IPS DF 6.9 (cell line): ENCODE results near the gene SORCS2.

Source experiments
- DNase-seq: peaks from one replicate; pipeline ENCODE4 v3.0.0-alpha.2; 2013; ENCODE audit warnings: low read depth, low spot score
- H3K27ac ChIP-seq: one replicate; pipeline ENCODE4 v1.5.1; 2013; ENCODE audit warnings: low read length, control low read depth
- H3K27me3 ChIP-seq: 2 replicates; pipeline ENCODE4 v1.6.1; 2013; ENCODE audit warnings: mild to moderate bottlenecking, low read length; ENCODE audit not compliant: control insufficient read depth, insufficient read depth
- H3K36me3 ChIP-seq: 2 replicates; pipeline ENCODE4 v1.6.1; 2013; ENCODE audit warnings: low read length; ENCODE audit not compliant: control insufficient read depth, insufficient read depth
- H3K4me1 ChIP-seq: 2 replicates; pipeline ENCODE4 v1.6.1; 2013; ENCODE audit warnings: low read length; ENCODE audit not compliant: control insufficient read depth, insufficient read depth
- H3K4me3 ChIP-seq: 2 replicates; pipeline ENCODE4 v1.5.1; 2013; ENCODE audit warnings: mild to moderate bottlenecking, low read length
- H3K9me3 ChIP-seq: 2 replicates; pipeline ENCODE4 v1.6.1; 2013; ENCODE audit warnings: low read length, inconsistent platforms; ENCODE audit not compliant: control insufficient read depth, insufficient read depth
- WGBS: extraction: QIAGEN DNeasy Blood & Tissue Kit; methylation state at CpG from one replicate; pipeline ENCODE4 v1.1.7; 2013; ENCODE audit warnings: mixed read lengths, missing lambda C conversion rate; ENCODE audit not compliant: insufficient read length, insufficient coverage; 5-methylcytosine and 5-hydroxymethylcytosine counted together

The SORCS2 gene

GRCh38 chr4:7286798-7287197 is 94.5 kb downstream of the SORCS2 start:
- no CpG with 5 or more reads among the region's 7 CpGs for WGBS
- H3K4me1 ChIP-seq = no peaks in the 10 kb centered on the region
- no peak overlapping the region for H3K27ac ChIP-seq
- H3K27me3 ChIP-seq = no peaks in the 10 kb centered on the region
- no peaks in the 10 kb centered on the region for H3K36me3 ChIP-seq
- DNase-seq = no peak
- H3K9me3 ChIP-seq = no peaks in the 10 kb centered on the region
- no peak overlapping the region for H3K4me3 ChIP-seq

- Histone ChIP-seq H3K27ac (no peak overlapping the region), H3K36me3 (no peaks in the 10 kb centered on the region), H3K4me1 (no peaks in the 10 kb centered on the region), H3K27me3 (no peaks in the 10 kb centered on the region), H3K9me3 (no peaks in the 10 kb centered on the region), H3K4me3 (no peak overlapping the region)
- WGBS = no CpG with 5 or more reads among the region's 20 CpGs
- no peak for DNase-seq
These were observed 95.1 kb downstream of the SORCS2 start for GRCh38 chr4:7287274-7287917.

- no peak overlapping the region for H3K4me3 ChIP-seq
- H3K4me1 ChIP-seq = no peaks in the 10 kb centered on the region
- no peaks in the 10 kb centered on the region for H3K36me3 ChIP-seq
- H3K9me3 ChIP-seq = no peaks in the 10 kb centered on the region
- H3K27ac ChIP-seq = no peak overlapping the region
- no CpG with 5 or more reads among the region's 18 CpGs for WGBS
- no peaks in the 10 kb centered on the region for H3K27me3 ChIP-seq
- DNase-seq = no peak
These were observed 95.6 kb downstream of the SORCS2 start for GRCh38 chr4:7287918-7288280.

- H3K36me3 ChIP-seq = no peaks in the 10 kb centered on the region
- H3K4me3 ChIP-seq = no peak overlapping the region
- no peaks in the 10 kb centered on the region for H3K4me1 ChIP-seq
- WGBS = no CpG with 5 or more reads among the region's 2 CpGs
- DNase-seq = no peak
- H3K27me3 ChIP-seq = no peaks in the 10 kb centered on the region
- no peaks in the 10 kb centered on the region for H3K9me3 ChIP-seq
- no peak overlapping the region for H3K27ac ChIP-seq
These were observed 96.6 kb downstream of the SORCS2 start for GRCh38 chr4:7288751-7289523.

GRCh38 chr4:7289589-7289988 is 97.3 kb downstream of the SORCS2 start:
- H3K36me3 ChIP-seq = no peaks in the 10 kb centered on the region
- H3K9me3 ChIP-seq = no peaks in the 10 kb centered on the region
- WGBS = no CpG with 5 or more reads among the region's 15 CpGs
- no peak overlapping the region for H3K4me3 ChIP-seq
- no peaks in the 10 kb centered on the region for H3K27me3 ChIP-seq
- no peak for DNase-seq
- no peaks in the 10 kb centered on the region for H3K4me1 ChIP-seq
- no peak overlapping the region for H3K27ac ChIP-seq

GRCh38 chr4:7291372-7292114 is 99.2 kb downstream of the SORCS2 start:
- no CpG with 5 or more reads among the region's 19 CpGs for WGBS
- no peaks in the 10 kb centered on the region for H3K4me1 ChIP-seq
- DNase-seq = no peak

GRCh38 chr4:7293703-7294102 is 101.4 kb downstream of the SORCS2 start:
- WGBS = no CpG with 5 or more reads among the region's 11 CpGs
- H3K4me3 ChIP-seq = no peak overlapping the region
- H3K4me1 ChIP-seq = no peaks in the 10 kb centered on the region
- no peaks in the 10 kb centered on the region for H3K36me3 ChIP-seq
- H3K27me3 ChIP-seq = no peaks in the 10 kb centered on the region
- no peaks in the 10 kb centered on the region for H3K9me3 ChIP-seq
- H3K27ac ChIP-seq = no peak overlapping the region
- no peak for DNase-seq

More at GRCh38 chr4:7291372-7292114, 99.2 kb downstream of the SORCS2 start:
- Histone ChIP-seq H3K27ac (no peak overlapping the region), H3K36me3 (no peaks in the 10 kb centered on the region), H3K9me3 (no peaks in the 10 kb centered on the region), H3K4me3 (no peak overlapping the region), H3K27me3 (no peaks in the 10 kb centered on the region)

- H3K27me3 ChIP-seq = no peaks in the 10 kb centered on the region
These were observed 101.9 kb downstream of the SORCS2 start for GRCh38 chr4:7294176-7294756.

GRCh38 chr4:7295197-7295910 is 103.0 kb downstream of the SORCS2 start:
- WGBS = no CpG with 5 or more reads among the region's 22 CpGs
- no peaks in the 10 kb centered on the region for H3K27me3 ChIP-seq

More at GRCh38 chr4:7294176-7294756, 101.9 kb downstream of the SORCS2 start:
- Histone ChIP-seq H3K36me3 (no peaks in the 10 kb centered on the region), H3K9me3 (no peaks in the 10 kb centered on the region), H3K4me1 (no peaks in the 10 kb centered on the region), H3K27ac (no peak overlapping the region), H3K4me3 (no peak overlapping the region)
- WGBS = no CpG with 5 or more reads among the region's 7 CpGs
- DNase-seq = no peak

More at GRCh38 chr4:7295197-7295910, 103.0 kb downstream of the SORCS2 start:
- H3K36me3 ChIP-seq = no peaks in the 10 kb centered on the region
- no peak for DNase-seq
- no peaks in the 10 kb centered on the region for H3K9me3 ChIP-seq
- H3K27ac ChIP-seq = no peak overlapping the region
- no peak overlapping the region for H3K4me3 ChIP-seq
- no peaks in the 10 kb centered on the region for H3K4me1 ChIP-seq
